HEK293T (cell line): ENCODE data around the gene ATP9B.

Experiments used
- ARNT ChIP-seq: fragments of 450-650 bp; IDR thresholded peaks from 2 replicates; pipeline ENCODE4 v1.6.1; 2017; ENCODE audit warnings: mild to moderate bottlenecking
- BHLHE40 ChIP-seq: fragments of 450-650 bp; IDR thresholded peaks from 2 replicates; pipeline ENCODE4 v1.6.1; 2016; ENCODE audit warnings: mild to moderate bottlenecking, moderate library complexity, borderline replicate concordance
- CTBP1 ChIP-seq: fragments of 450-650 bp; IDR thresholded peaks from 2 replicates; pipeline ENCODE4 v1.6.1; 2016; ENCODE audit warnings: borderline replicate concordance
- ELF4 ChIP-seq: fragments of 450-650 bp; IDR thresholded peaks from 2 replicates; pipeline ENCODE4 v1.6.1; 2017; ENCODE audit warnings: antibody characterized with exemption
- FOXA1 ChIP-seq: fragments of 450-650 bp; IDR thresholded peaks from 2 replicates; pipeline ENCODE4 v1.6.1; 2016; ENCODE audit warnings: mild to moderate bottlenecking
- FOXM1 ChIP-seq: fragments of 450-650 bp; IDR thresholded peaks from 2 replicates; pipeline ENCODE4 v1.6.1; 2017; ENCODE audit warnings: mild to moderate bottlenecking, borderline replicate concordance
- LEF1 ChIP-seq: fragments of 450-650 bp; IDR thresholded peaks from 2 replicates; pipeline ENCODE4 v1.6.1; 2017; ENCODE audit warnings: mild to moderate bottlenecking, borderline replicate concordance
- NFRKB ChIP-seq: fragments of 450-650 bp; IDR thresholded peaks from 2 replicates; pipeline ENCODE4 v1.6.1; 2016; ENCODE audit warnings: mild to moderate bottlenecking, moderate library complexity
- PKNOX1 ChIP-seq: fragments of 450-650 bp; IDR thresholded peaks from 2 replicates; pipeline ENCODE4 v1.6.1; 2016
- SP1 ChIP-seq: fragments of 450-650 bp; IDR thresholded peaks from 2 replicates; pipeline ENCODE4 v1.6.1; 2017
- SUZ12 ChIP-seq: fragments of 450-650 bp; IDR thresholded peaks from 2 replicates; pipeline ENCODE4 v1.6.1; 2016; ENCODE audit warnings: mild to moderate bottlenecking
- TARDBP ChIP-seq: fragments of 450-650 bp; IDR thresholded peaks from 2 replicates; pipeline ENCODE4 v1.6.1; 2016
- ZNF384 ChIP-seq: fragments of 450-650 bp; IDR thresholded peaks from 2 replicates; pipeline ENCODE4 v1.6.1; 2016

DNA sequence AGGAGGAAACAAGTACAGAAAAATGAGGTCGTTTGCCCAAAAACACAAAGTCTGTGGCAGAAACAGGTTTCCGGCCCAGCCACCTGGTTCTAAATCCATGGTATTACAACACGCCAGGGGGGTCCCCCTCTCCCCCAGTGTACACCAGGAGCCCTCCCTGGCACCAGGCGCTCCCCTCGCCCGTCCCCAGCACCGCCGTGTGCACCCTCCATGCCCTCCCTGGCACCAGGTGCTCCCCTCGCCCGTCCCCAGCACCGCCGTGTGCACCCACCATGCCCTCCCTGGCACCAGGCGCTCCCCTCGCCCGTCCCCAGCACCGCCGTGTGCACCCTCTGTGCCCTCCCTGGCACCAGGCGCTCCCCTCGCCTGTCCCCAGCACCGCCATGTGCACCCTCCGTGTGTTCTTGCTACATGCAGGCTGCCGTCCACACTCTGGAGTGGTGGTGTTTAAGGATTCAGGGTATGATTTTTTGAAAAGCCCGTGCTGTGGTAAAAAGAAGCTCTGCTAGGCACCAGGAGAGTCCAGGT is 266.7 kb downstream of the ATP9B start:
- TF ChIP-seq PKNOX1 (no peak), FOXM1 (no peak), BHLHE40 (no peak), SP1 (no peak), ZNF384 (no peak), ARNT (no peak), CTBP1 (no peak), FOXA1 (no peak), NFRKB (no peak), ELF4 (no peak), TARDBP (no peak), SUZ12 (no peak), LEF1 (no peak)
